SK-N-SH (cell line): ENCODE measurements around the gene SDF4. TPM values are rescaled to one million over a fixed set of nuclear protein-coding genes. Genes with fewer than 3 reads are reported as not detected.

ENCODE experiments used
- CTCF ChIA-PET: fragments of 300-600, 350-600 bp; formaldehyde crosslinking; extraction: SDS; loops from one replicate; lab custom pipeline; 2021; lab: Yijun Ruan, JAX
- POLR2A ChIA-PET: fragments of 350-600 bp; sonication (Branson Sonifier 250); formaldehyde crosslinking; extraction: SDS; loops from one replicate; lab custom pipeline; 2020; ENCODE audit warnings: antibody characterized with exemption, inconsistent platforms; lab: Yijun Ruan, JAX
- DNase-seq: peaks from one replicate; pipeline ENCODE4 v3.0.0; 2012
- H2AFZ ChIP-seq: fragments of 200-600 bp; sonication (generic); 2 replicates; pipeline ENCODE4 v1.8.1; 2016; ENCODE audit warnings: antibody characterized with exemption, mild to moderate bottlenecking, low read depth
- H3F3A ChIP-seq: fragments of 200-600 bp; sonication (generic); replicated peaks from 2 replicates; pipeline ENCODE3; 2016; ENCODE audit warnings: antibody characterized with exemption, mild to moderate bottlenecking; ENCODE audit not compliant: insufficient read depth
- H3K27ac ChIP-seq, 2 experiments: fragments of 200-500 bp in 1 of 2; fragments of 200-600 bp in 1 of 2; sonication (Bioruptor generic) in 1 of 2; sonication (generic), shearing (Covaris generic) in 1 of 2; 2 replicates each; pipeline versions ENCODE4 v1.5.1 to v1.6.1; 2014 to 2016; ENCODE audit warnings: low read depth in 2 of 2, inconsistent platforms in 1 of 2, low read length in 1 of 2, mild to moderate bottlenecking in 1 of 2, mixed read lengths in 1 of 2
- H3K27me3 ChIP-seq: fragments of 200-600 bp; sonication (generic), shearing (Covaris generic); 2 replicates; pipeline ENCODE4 v1.6.1; 2016; ENCODE audit warnings: mixed run types; ENCODE audit not compliant: insufficient read depth
- H3K36me3 ChIP-seq, 2 experiments: fragments of 200-500 bp in 1 of 2; fragments of 200-600 bp in 1 of 2; sonication (Bioruptor generic) in 1 of 2; sonication (generic) in 1 of 2; replicated peaks in 1 of 2; 2 replicates each; pipeline versions ENCODE3 to v1.5.1; 2014 to 2016; ENCODE audit warnings: low read length in 1 of 2, mild to moderate bottlenecking in 1 of 2; ENCODE audit not compliant: insufficient read depth in 2 of 2, control insufficient read depth in 1 of 2
- H3K4me1 ChIP-seq, 2 experiments: fragments of 200-500 bp in 1 of 2; fragments of 200-600 bp in 1 of 2; sonication (Bioruptor generic) in 1 of 2; sonication (generic), shearing (Covaris generic) in 1 of 2; 2 replicates each; pipeline versions ENCODE4 v1.5.1 to v1.6.1; 2014 to 2016; ENCODE audit warnings: low read depth in 1 of 2, low read length in 1 of 2, mixed run types in 1 of 2; ENCODE audit not compliant: insufficient read depth in 2 of 2, control insufficient read depth in 1 of 2
- H3K4me2 ChIP-seq: fragments of 200-600 bp; sonication (generic), shearing (Covaris generic); 2 replicates; pipeline ENCODE4 v1.6.1; 2017; ENCODE audit warnings: mixed run types
- H3K4me3 ChIP-seq, 2 experiments: fragments of 200-500 bp in 1 of 2; fragments of 200-600 bp in 1 of 2; sonication (Bioruptor generic) in 1 of 2; sonication (generic), shearing (Covaris generic) in 1 of 2; 2 replicates each; pipeline versions ENCODE4 v1.5.1 to v1.8.1; 2014 to 2016; ENCODE audit warnings: low read depth in 2 of 2, inconsistent platforms in 1 of 2, low read length in 1 of 2, mild to moderate bottlenecking in 1 of 2, mixed read lengths in 1 of 2, moderate library complexity in 1 of 2
- H3K79me2 ChIP-seq: fragments of 200-600 bp; sonication (generic); 2 replicates; pipeline ENCODE4 v1.8.1; 2017; ENCODE audit warnings: mild to moderate bottlenecking; ENCODE audit not compliant: insufficient read depth
- H3K9ac ChIP-seq: fragments of 200-600 bp; sonication (generic); 2 replicates; pipeline ENCODE4 v1.6.1; 2017; ENCODE audit warnings: mixed run types
- H3K9me2 ChIP-seq: fragments of 200-600 bp; sonication (generic); 2 replicates; pipeline ENCODE4 v1.6.1; 2017; ENCODE audit warnings: mixed run types
- H3K9me3 ChIP-seq: fragments of 200-600 bp; sonication (generic); 2 replicates; pipeline ENCODE4 v1.6.1; 2017; ENCODE audit warnings: mixed run types, mild to moderate bottlenecking, moderate library complexity
- H4K20me1 ChIP-seq: fragments of 200-600 bp; sonication (generic); 2 replicates; pipeline ENCODE4 v1.6.1; 2017; ENCODE audit warnings: mild to moderate bottlenecking, mixed run types; ENCODE audit not compliant: insufficient read depth
- CHD2 ChIP-seq: fragments of 150-350 bp; IDR thresholded peaks from 2 replicates; pipeline ENCODE4 v1.6.1; 2018; ENCODE audit warnings: low read length; ENCODE audit not compliant: partially characterized antibody
- CTCF ChIP-seq: fragments of 200-600 bp; sonication (generic); IDR thresholded peaks from 2 replicates; pipeline ENCODE4 v1.6.1; 2017; ENCODE audit warnings: antibody characterized with exemption, mild to moderate bottlenecking, moderate library complexity
- FOXJ3 ChIP-seq: sonication (generic); formaldehyde crosslinking; IDR thresholded peaks from 2 replicates; pipeline ENCODE4 v1.5.1; 2020; ENCODE audit warnings: mild to moderate bottlenecking, missing genetic modification reagents
- FOXM1 ChIP-seq: IDR thresholded peaks from 2 replicates; pipeline ENCODE4 v1.4.0; 2012; ENCODE audit warnings: low read depth, mild to moderate bottlenecking
- GABPA ChIP-seq: IDR thresholded peaks from 2 replicates; pipeline ENCODE4 v1.4.0; 2012; ENCODE audit warnings: low read depth, mild to moderate bottlenecking
- MAX ChIP-seq: IDR thresholded peaks from 2 replicates; pipeline ENCODE4 v1.4.0; 2012; ENCODE audit warnings: low read depth
- MXI1 ChIP-seq: IDR thresholded peaks from 2 replicates; pipeline ENCODE4 v1.6.1; 2012; ENCODE audit warnings: mild to moderate bottlenecking, low read depth, low read length, improper control_type of control experiment
- POLR2AphosphoS5 ChIP-seq: IDR thresholded peaks from 2 replicates; pipeline ENCODE4 v1.6.1; 2012; ENCODE audit warnings: low read depth, low read length
- RAD21 ChIP-seq: IDR thresholded peaks from 2 replicates; pipeline ENCODE4 v1.6.1; 2012; ENCODE audit warnings: mild to moderate bottlenecking, low read length
- RFX5 ChIP-seq: IDR thresholded peaks from 2 replicates; pipeline ENCODE4 v1.6.1; 2012; ENCODE audit warnings: mild to moderate bottlenecking, improper control_type of control experiment, low read length
- RXRA ChIP-seq: IDR thresholded peaks from 2 replicates; pipeline ENCODE4 v1.4.0; 2012; ENCODE audit warnings: low read depth, mild to moderate bottlenecking, borderline replicate concordance
- SMC3 ChIP-seq: IDR thresholded peaks from 2 replicates; pipeline ENCODE4 v1.6.1; 2012; ENCODE audit warnings: low read depth, low read length, improper control_type of control experiment
- TCF12 ChIP-seq: IDR thresholded peaks from 2 replicates; pipeline ENCODE4 v1.4.0; 2012
- TEAD4 ChIP-seq: IDR thresholded peaks from 2 replicates; pipeline ENCODE4 v1.4.0; 2012; ENCODE audit warnings: mild to moderate bottlenecking, borderline replicate concordance; ENCODE audit not compliant: insufficient read depth
- USF2 ChIP-seq: fragments of 150-350 bp; IDR thresholded peaks from 2 replicates; pipeline ENCODE4 v1.6.1; 2017; ENCODE audit warnings: antibody characterized with exemption, low read length, low read depth, borderline replicate concordance
- ZBTB33 ChIP-seq: IDR thresholded peaks from 2 replicates; pipeline ENCODE4 v1.4.0; 2012; ENCODE audit warnings: low read depth, borderline replicate concordance
- WGBS: methylation state at CpG from one replicate; pipeline ENCODE4 v1.1.6; 2017; ENCODE audit warnings: low lambda C conversion rate; 5-methylcytosine and 5-hydroxymethylcytosine counted together
- polyA plus RNA-seq, 3 experiments: library from polyadenylated mRNA; depleted of rRNA; stranded (reverse); fragments of >200 nt; gene quantifications; 2 replicates each; pipeline ENCODE4 v1.2.3, GENCODE V29; 2012

SDF4 gene
- polyA plus RNA-seq, 1 of the 3 experiments (the other 2 are of a cell fraction): 265 TPM

GRCh38 chr1:1185101-1185765, 46.6 kb downstream of the SDF4 start:
- no peaks in the 10 kb centered on the region for H3K4me1 ChIP-seq
- H3K79me2 ChIP-seq: no peaks in the 10 kb centered on the region
- no peak overlapping the region for H3K4me3 ChIP-seq
- no peak overlapping the region for H3K27ac ChIP-seq
- no peak overlapping the region for H3K9ac ChIP-seq
- WGBS: 81% methylated on average over 11 of the region's 31 CpGs
- no peaks in the 10 kb centered on the region for H3K9me2 ChIP-seq
- H3F3A ChIP-seq: no peaks in the 10 kb centered on the region
- H2AFZ ChIP-seq: no peak overlapping the region
- TF ChIP-seq TCF12 (no peak), ZBTB33 (no peak), RXRA (no peak), FOXJ3 (no peak), POLR2AphosphoS5 (no peak), RFX5 (no peak), SMC3 (no peak), MAX (no peak), CHD2 (no peak), FOXM1 (no peak), TEAD4 (no peak), RAD21 (no peak), MXI1 (no peak), USF2 (no peak), GABPA (no peak), CTCF (no peak)
- H3K9me3 ChIP-seq: no peaks in the 10 kb centered on the region
- no peak overlapping the region for H3K4me2 ChIP-seq
- POLR2A ChIA-PET: no interaction called here
- no peaks in the 10 kb centered on the region for H3K27me3 ChIP-seq
- H3K36me3 ChIP-seq: no peaks in the 10 kb centered on the region
- CTCF ChIA-PET: no interaction called here
- peak; percentile 31 for DNase-seq
- H4K20me1 ChIP-seq: no peaks in the 10 kb centered on the region
